GM12874 (cell line): ENCODE measurements around the gene TMEM144.

Source experiments
- TF ChIP-seq, protein P1 (sequence below): IDR thresholded peaks from 2 replicates; pipeline ENCODE4 v1.5.1; 2011; ENCODE audit warnings: low read depth, mild to moderate bottlenecking, control low read depth, low read length, moderate library complexity; ENCODE audit not compliant: insufficient read depth

Gene TMEM144

DNA sequence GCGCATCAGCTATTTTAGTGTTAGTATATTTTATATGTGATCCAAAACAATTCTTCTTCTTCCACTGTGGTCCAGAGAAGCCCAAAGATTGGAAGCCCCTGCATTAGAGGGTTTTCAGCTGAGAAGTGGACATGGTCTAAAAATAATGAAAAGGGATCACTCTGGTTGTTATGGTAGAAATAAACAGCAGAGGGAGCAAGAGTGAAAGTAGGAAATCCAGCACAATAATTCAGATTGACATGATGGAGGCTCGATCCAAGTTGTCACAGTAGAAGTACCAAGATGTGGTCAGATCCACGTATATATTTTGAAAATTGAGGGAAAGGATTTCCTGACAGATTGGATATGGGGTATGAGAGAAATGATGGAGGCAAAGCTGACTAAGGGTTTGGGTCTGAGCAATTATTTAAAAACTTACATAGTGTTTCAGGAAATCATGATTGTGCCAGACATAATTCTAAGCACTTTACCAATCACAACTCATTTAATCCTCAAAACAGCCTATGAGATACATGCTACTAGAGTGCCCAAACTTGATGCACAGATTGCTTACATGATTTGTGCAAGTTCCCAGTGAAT is 17.0 kb upstream of the TMEM144 start:
- TF ChIP-seq, protein P1, sequence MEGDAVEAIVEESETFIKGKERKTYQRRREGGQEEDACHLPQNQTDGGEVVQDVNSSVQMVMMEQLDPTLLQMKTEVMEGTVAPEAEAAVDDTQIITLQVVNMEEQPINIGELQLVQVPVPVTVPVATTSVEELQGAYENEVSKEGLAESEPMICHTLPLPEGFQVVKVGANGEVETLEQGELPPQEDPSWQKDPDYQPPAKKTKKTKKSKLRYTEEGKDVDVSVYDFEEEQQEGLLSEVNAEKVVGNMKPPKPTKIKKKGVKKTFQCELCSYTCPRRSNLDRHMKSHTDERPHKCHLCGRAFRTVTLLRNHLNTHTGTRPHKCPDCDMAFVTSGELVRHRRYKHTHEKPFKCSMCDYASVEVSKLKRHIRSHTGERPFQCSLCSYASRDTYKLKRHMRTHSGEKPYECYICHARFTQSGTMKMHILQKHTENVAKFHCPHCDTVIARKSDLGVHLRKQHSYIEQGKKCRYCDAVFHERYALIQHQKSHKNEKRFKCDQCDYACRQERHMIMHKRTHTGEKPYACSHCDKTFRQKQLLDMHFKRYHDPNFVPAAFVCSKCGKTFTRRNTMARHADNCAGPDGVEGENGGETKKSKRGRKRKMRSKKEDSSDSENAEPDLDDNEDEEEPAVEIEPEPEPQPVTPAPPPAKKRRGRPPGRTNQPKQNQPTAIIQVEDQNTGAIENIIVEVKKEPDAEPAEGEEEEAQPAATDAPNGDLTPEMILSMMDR, result no peak

DNA sequence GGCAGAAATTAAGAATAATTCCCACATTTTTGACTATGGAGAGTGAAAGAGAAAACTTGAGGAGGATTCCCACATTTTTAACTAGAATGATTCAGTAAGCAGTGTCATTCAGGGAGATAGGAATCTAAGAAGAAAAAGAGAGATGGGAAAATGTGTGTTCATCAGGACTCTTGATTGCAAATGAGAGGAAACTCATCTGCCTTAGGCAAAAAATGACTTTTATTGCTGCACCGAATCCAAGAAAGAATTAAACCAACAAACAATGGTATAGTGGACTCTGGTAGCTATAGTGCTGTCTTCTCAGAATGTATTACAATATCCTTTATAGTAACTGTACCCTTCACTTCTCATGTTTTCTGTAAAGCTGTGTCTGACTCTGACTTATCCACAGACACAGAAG is 15.0 kb upstream of the TMEM144 start:
- TF ChIP-seq, protein P1, result no peak

DNA sequence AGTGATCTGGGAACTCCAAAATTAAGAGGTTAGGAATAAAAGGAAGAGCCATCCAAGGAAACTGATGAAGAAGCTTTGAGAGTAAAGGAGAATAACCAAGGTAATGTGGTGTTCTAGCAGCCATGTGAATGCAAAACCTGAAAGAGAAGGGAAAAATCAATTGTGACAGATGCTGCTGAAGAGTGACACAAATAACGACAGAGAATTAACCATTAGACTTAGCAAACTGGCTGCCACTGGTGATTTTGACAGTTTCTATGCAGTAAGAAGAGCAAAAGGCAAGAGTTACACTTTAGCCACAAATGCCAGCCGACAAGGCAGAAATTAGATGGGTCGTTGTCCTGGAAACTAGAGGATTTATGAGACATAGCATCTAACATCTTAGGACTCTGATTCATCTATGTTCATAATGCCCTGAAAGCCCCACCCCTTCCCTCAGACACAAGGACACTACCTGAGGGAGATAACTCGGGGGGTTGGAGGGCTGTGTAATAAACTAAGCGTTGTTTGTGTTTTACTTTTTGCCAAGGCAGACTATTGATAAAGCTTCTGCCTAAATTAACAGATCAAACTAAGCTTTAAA is 13.0 kb upstream of the TMEM144 start:
- TF ChIP-seq, protein P1, result no peak

DNA sequence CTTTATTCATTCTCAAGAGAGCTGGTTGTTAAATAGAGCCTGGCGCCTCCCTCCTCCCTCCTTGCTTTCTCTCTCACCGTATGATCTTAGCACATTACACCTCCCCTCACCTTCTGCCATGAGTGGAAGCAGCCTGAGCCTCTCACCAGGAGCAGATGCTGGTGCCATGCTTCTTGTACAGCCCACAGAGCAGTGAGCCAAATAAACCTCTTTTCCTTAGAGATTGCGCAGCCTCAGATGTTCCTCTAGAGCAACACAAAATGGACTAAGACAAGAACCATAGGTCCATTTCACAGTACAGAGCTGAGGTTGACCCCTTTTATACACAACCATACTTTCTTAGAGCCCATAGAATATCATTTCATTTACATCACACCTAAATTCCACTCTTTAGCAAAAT is 10.1 kb upstream of the TMEM144 start:
- TF ChIP-seq, protein P1, result no peak

DNA sequence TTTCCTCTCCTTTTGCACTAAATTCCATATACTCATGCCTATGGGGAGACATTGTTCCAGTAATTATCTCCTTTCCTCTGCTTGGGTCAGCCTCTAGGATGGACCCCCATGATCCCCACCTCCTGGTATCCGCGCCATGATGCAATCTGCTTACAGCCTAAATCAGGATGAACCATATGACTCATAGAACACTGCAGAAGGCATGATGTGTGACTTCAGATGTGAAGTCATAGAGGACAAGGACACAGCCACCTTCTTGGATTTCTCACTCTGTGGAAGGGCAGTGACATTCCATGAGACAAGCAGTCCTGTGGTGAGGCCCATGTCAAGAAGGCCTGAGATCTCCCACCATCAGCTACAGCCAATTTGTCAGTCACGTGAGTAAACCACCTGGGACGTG is 9.0 kb upstream of the TMEM144 start:
- TF ChIP-seq, protein P1, result no peak

DNA sequence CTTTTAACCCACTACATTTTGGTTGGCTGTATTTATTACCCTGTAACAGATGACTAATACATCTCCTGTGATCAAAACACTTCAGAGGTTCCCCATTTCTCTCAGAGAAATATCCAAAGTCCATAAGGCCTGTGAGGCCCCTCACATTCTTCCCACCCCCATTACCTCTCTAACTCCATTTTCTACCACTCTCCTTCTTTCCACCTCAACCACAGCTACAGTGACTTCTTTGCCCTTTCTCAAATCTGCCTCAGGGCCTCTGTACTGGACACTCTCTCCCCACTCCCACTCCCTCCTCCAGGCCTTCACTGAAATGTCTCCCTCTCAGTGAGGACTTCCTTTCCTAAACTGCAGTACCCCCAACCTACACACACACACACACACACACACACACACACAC is 8.4 kb upstream of the TMEM144 start:
- TF ChIP-seq, protein P1, result no peak

DNA sequence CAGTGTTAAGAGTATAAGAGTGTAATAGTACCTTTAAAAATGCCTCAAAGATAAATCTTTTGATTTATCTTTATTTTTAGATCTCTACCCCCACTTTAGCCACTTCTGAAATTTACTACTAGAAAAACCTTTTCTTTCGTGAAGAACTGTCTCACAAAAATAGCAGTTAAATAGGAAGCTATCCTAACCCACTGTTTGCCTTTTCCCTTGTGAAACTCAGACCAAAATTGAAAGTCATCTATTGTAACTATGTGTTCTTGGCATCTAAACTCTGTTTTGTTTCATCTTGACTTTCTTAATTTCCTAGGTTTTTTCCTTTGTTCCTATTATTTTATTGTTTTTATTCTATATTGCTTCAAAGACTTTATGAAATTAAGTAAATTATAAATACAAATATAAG is 7.8 kb upstream of the TMEM144 start:
- TF ChIP-seq, protein P1, result no peak
